Retinal pigment epithelial cell (primary cell): Measurements from ENCODE around the gene ERICH6.

Experiments
- DNase-seq: peaks from one replicate; pipeline ENCODE4 v3.0.0-alpha.2; 2010; ENCODE audit warnings: low read depth
- H3K4me3 ChIP-seq: 2 replicates; pipeline ENCODE4 v1.5.1; 2011; ENCODE audit warnings: mild to moderate bottlenecking, low read length, control low read depth, moderate library complexity
- CTCF ChIP-seq: conservative IDR thresholded peaks from 2 replicates; pipeline ENCODE4 v1.5.1; 2011; ENCODE audit warnings: low read depth, low read length, control low read depth, inconsistent platforms

The ERICH6 gene

GRCh38 chr3:150653110-150653561, 50.6 kb downstream of the ERICH6 start:
- H3K4me3 ChIP-seq: no peak overlapping the region
- TF ChIP-seq CTCF: no peak
- DNase-seq: no peak

GRCh38 chr3:150640256-150640655, 63.5 kb downstream of the ERICH6 start:
- H3K4me3 ChIP-seq: no peak overlapping the region
- TF ChIP-seq CTCF: no peak
- DNase-seq: no peak

GRCh38 chr3:150639262-150639661, 64.5 kb downstream of the ERICH6 start:
- TF ChIP-seq CTCF: no peak
- DNase-seq: no peak
- H3K4me3 ChIP-seq: no peak overlapping the region

- DNase-seq: no peak
- TF ChIP-seq CTCF: no peak
- H3K4me3 ChIP-seq: no peak overlapping the region
Measured at GRCh38 chr3:150636258-150636657, 67.5 kb downstream of the ERICH6 start.

- DNase-seq: peak; percentile 82
- no peak overlapping the region for H3K4me3 ChIP-seq
- TF ChIP-seq CTCF: no peak
Measured at GRCh38 chr3:150635526-150635925, 68.2 kb downstream of the ERICH6 start.

GRCh38 chr3:150635076-150635475, 68.6 kb downstream of the ERICH6 start:
- peak; percentile 3 for TF ChIP-seq CTCF

GRCh38 chr3:150631515-150632221, 72.1 kb downstream of the ERICH6 start:
- no peak overlapping the region for H3K4me3 ChIP-seq
- TF ChIP-seq CTCF: no peak
- DNase-seq: no peak

More at GRCh38 chr3:150635076-150635475, 68.6 kb downstream of the ERICH6 start:
- DNase-seq: peak; percentile 51
- peak overlapping the region; percentile 16 for H3K4me3 ChIP-seq
